ENCODE results near the gene NFATC1. TPM values are rescaled to one million over a fixed set of nuclear protein-coding genes. Genes with fewer than 3 reads are reported as not detected.

Gene NFATC1
- total RNA-seq, 1 donor from 2014 or later = 0.53 TPM

DNA sequence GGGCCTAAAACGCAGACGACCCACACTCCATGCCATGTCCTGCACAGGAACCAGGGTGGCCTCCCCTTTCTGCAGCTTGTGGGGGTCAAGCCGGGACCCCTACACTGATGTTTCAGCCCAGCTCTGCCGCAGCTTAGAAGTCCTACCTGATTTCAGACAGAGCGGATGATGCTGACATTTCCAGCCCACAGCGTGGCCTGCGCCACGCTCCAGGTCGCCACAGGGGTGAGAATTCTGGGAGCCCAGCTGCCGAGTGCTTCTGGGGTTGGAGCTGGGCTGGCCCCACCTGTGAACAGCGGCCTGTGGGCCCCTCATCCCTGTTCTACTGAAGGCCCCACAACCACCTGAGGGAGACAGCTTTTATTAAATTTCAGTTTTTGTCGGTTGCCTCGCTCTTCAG, 77.2 kb downstream of the NFATC1 start:
- FAIRE-seq (no peak), DNase-seq (ENCODE audit: low read depth) (no peak)
- Histone ChIP-seq H3K27me3 (ENCODE audit: control insufficient read depth, insufficient read depth, low read length) (no peaks in the 10 kb centered on the region), H3K4me3 (ENCODE audit: low read depth, low read length) (no peak overlapping the region), H3K36me3 (ENCODE audit: control insufficient read depth, insufficient read depth, low read length) (no peaks in the 10 kb centered on the region)
- TF ChIP-seq, protein P1, sequence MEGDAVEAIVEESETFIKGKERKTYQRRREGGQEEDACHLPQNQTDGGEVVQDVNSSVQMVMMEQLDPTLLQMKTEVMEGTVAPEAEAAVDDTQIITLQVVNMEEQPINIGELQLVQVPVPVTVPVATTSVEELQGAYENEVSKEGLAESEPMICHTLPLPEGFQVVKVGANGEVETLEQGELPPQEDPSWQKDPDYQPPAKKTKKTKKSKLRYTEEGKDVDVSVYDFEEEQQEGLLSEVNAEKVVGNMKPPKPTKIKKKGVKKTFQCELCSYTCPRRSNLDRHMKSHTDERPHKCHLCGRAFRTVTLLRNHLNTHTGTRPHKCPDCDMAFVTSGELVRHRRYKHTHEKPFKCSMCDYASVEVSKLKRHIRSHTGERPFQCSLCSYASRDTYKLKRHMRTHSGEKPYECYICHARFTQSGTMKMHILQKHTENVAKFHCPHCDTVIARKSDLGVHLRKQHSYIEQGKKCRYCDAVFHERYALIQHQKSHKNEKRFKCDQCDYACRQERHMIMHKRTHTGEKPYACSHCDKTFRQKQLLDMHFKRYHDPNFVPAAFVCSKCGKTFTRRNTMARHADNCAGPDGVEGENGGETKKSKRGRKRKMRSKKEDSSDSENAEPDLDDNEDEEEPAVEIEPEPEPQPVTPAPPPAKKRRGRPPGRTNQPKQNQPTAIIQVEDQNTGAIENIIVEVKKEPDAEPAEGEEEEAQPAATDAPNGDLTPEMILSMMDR (IDR thresholded peaks at IDR 0.05; ENCODE audit: insufficient read depth, low read length, severe bottlenecking) = no peak

DNA sequence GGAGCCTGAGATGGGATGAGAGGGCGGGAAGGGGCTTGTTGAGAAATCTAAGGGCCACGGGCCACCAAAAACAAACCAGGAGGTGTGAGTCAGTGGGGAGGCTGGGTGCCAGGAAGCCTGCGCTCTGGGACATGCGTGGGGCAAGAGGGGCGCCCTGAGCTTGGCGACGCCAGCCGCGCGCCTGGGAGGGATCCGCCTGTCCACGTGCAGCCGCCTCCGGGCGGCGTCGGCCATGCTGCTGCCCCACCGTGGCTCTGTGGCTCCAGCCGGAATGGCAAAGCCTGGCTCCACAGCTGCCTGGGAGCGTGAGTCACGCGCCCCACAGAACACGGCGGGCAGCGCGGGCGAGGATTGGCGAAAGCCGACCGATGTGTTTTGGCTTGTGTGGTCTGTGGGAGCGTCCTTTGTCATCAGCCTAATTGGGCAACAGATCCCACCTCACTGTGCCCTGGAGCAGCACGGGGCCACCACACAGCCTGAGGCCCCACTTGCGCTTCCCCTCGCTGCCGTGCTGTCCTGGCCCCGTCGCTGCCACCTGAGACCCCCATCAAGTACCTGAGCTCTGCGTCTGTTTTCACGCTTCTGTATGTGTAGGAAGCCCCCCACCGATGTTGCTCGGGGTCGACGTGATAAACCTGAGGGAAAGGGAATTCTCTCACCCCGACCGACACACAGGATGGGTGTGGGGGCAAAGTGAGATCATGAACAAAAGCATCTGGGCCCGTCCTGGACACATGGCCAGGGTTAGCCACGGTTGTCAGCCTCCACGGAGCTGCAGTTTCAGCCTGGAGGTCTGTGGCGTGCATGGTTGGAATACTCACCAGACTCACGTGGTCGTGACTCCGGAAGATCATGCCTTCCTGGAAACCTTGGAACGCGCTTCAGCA, 80.5 kb downstream of the NFATC1 start:
- Histone ChIP-seq H3K36me3 (ENCODE audit: control insufficient read depth, insufficient read depth, low read length) (no peaks in the 10 kb centered on the region), H3K4me3 (ENCODE audit: low read depth, low read length) (no peak overlapping the region), H3K27me3 (ENCODE audit: control insufficient read depth, insufficient read depth, low read length) (no peaks in the 10 kb centered on the region)
- DNase-seq (ENCODE audit: low read depth) (no peak), FAIRE-seq (no peak)
- TF ChIP-seq, protein P1 (IDR thresholded peaks at IDR 0.05; ENCODE audit: insufficient read depth, low read length, severe bottlenecking) = no peak

DNA sequence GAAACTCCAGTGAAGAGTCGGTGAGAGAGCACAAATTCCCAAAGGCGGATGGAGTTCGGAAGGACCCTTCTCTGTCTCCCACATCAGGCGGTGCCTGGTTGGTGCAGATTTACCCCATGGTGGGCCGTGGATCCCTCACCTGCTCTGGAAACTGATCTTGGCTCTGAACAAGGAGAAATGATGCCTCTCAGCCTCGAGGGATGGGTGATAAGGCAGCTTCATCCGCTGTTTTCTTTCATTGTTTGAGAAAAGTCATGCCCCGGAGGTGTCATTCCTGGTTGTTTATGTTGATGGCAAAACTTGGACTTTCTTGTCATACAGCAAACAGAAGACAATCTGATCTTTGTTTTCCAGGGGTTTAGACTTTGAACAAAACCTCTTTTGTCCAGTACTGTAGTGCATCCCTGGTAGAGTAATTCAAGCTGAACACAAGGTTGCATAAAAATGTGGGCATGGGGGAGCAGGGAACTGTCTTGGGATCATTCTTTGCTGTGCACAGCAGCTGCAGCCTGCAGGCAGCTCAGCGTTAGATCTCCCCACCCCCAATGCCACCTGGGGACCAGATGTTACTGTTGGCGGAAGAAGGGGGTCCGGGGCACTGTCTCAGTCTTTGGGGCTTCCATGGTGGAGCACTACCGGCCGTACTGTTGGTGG, 81.3 kb downstream of the NFATC1 start:
- FAIRE-seq (no peak), DNase-seq (ENCODE audit: low read depth) (no peak)

DNA sequence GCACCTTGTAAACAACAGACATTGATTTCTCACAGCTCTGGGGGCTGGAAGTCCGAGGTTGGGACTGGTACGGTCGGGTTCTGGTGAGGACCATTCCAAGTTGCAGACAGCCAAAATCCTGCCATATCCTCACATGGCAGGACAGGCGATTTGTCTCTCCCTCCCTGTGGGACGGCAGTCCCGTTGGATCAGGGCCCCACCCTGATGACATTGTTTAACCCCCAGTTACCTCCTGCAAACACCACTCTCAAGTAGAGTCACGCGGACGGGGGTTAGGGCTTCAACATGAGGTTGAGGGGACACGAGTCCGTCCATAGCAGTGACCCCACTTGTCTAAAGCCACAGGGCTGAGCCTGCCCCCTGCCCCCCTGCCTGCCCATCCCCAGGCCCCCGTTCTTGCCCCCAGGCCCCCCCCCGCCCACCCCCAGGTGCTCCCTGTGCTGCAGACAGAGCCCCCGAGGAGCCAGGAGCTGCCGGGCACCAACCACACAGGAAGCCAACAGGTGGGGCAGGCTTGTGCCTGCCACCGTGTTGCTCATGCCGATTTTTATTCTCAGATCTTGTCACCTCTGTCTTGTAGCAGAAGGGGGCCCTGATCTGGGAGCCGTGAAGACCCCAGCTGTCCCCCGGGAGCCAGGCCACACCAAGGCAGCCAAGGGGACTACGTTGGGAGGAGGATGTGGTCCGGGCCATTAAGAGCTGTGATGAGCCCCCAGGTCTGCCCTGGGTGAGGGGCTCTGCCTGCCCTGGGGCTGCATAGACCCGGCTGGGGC, 82.2 kb downstream of the NFATC1 start:
- DNase-seq (ENCODE audit: low read depth) = no peak
- Histone ChIP-seq H3K4me3 (ENCODE audit: low read depth, low read length) (no peak overlapping the region), H3K36me3 (ENCODE audit: control insufficient read depth, insufficient read depth, low read length) (no peaks in the 10 kb centered on the region), H3K27me3 (ENCODE audit: control insufficient read depth, insufficient read depth, low read length) (no peaks in the 10 kb centered on the region)
- TF ChIP-seq, protein P1 (IDR thresholded peaks at IDR 0.05; ENCODE audit: insufficient read depth, low read length, severe bottlenecking) = no peak
- no peak for FAIRE-seq

More for the DNA sequence above, 81.3 kb downstream of the NFATC1 start:
- TF ChIP-seq, protein P1 (IDR thresholded peaks at IDR 0.05; ENCODE audit: insufficient read depth, low read length, severe bottlenecking) = no peak
- Histone ChIP-seq H3K36me3 (ENCODE audit: control insufficient read depth, insufficient read depth, low read length) (no peaks in the 10 kb centered on the region), H3K27me3 (ENCODE audit: control insufficient read depth, insufficient read depth, low read length) (no peaks in the 10 kb centered on the region), H3K4me3 (ENCODE audit: low read depth, low read length) (no peak overlapping the region)

DNA sequence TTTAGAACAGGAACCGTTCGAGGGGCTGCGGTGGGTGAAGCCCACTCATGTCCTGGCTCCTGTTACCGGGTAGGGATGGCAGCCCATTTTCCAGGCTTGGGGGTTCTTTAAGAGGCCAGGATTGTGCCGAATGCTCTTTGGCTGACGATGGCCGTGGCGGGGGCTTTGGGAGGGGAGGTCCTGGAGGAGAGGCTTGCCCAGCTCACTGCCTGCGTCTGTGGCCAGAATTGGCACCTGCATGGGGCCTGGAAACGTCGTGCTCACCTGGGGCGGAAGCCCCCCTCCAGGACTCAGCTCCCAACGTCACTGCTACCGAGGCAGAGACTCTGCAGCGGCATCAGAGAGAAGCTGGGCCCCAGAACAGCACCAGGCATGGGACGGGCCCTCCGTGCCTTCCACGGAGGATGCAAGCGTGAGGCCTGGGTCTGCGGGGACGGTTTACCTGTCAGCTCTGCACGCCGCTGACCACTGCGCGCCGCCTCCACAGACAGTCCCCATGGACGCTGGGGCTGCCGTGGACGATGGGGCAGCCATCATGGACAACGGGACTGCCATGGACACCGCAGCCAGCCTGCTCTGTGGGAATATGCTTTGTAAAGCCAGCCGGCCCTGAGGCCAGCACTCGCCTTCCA, 82.9 kb downstream of the NFATC1 start:
- TF ChIP-seq, protein P1 (IDR thresholded peaks at IDR 0.05; ENCODE audit: insufficient read depth, low read length, severe bottlenecking) = no peak
- DNase-seq (ENCODE audit: low read depth) = no peak

More for the DNA sequence above, 82.9 kb downstream of the NFATC1 start:
- H3K27me3 ChIP-seq (ENCODE audit: control insufficient read depth, insufficient read depth, low read length) = no peaks in the 10 kb centered on the region
- no peaks in the 10 kb centered on the region for H3K36me3 ChIP-seq (ENCODE audit: control insufficient read depth, insufficient read depth, low read length)
- no peak overlapping the region for H3K4me3 ChIP-seq (ENCODE audit: low read depth, low read length)
- FAIRE-seq = no peak
